RWPE2 (cell line): Measurements from ENCODE around the gene REXO1.

Source experiments
- ATAC-seq: fragments of 200-7000 bp; cut with Tn5 transposase; 3 replicates; pipeline ENCODE4 v1.9.1; 2021; ENCODE audit warnings: low read depth
- DNase-seq: peaks from one replicate; pipeline ENCODE4 v3.0.0-alpha.2; 2020; ENCODE audit warnings: low spot score
- H3K27ac ChIP-seq: fragments of 450-650 bp; 2 replicates; pipeline ENCODE4 v1.5.1; 2017; ENCODE audit warnings: mild to moderate bottlenecking; ENCODE audit not compliant: poor library complexity, severe bottlenecking
- H3K27me3 ChIP-seq: fragments of 250-450 bp; sonication (Bioruptor Pico); 2 replicates; pipeline ENCODE4 v1.5.1; 2021; ENCODE audit warnings: mild to moderate bottlenecking, moderate library complexity; ENCODE audit not compliant: insufficient read depth, poor library complexity, severe bottlenecking
- H3K36me3 ChIP-seq: fragments of 250-450 bp; sonication (Bioruptor Pico); 2 replicates; pipeline ENCODE4 v1.5.1; 2020; ENCODE audit warnings: low read depth, mild to moderate bottlenecking, moderate library complexity
- H3K4me1 ChIP-seq: fragments of 250-450 bp; sonication (Bioruptor Pico); 2 replicates; pipeline ENCODE4 v1.5.1; 2021; ENCODE audit warnings: mild to moderate bottlenecking, moderate library complexity; ENCODE audit not compliant: insufficient read depth, poor library complexity, severe bottlenecking
- H3K4me3 ChIP-seq: fragments of 250-450 bp; sonication (Bioruptor Pico); 2 replicates; pipeline ENCODE4 v1.5.1; 2021; ENCODE audit warnings: mild to moderate bottlenecking, moderate library complexity; ENCODE audit not compliant: severe bottlenecking
- H3K9me3 ChIP-seq: fragments of 250-450 bp; sonication (Bioruptor Pico); 2 replicates; pipeline ENCODE4 v1.5.1; 2021; ENCODE audit warnings: mild to moderate bottlenecking, moderate library complexity; ENCODE audit not compliant: severe bottlenecking
- CTCF ChIP-seq: fragments of 450-650 bp; IDR thresholded peaks from one replicate; pipeline ENCODE4 v1.5.1; 2017; ENCODE audit warnings: mild to moderate bottlenecking, moderate library complexity; ENCODE audit not compliant: poor library complexity, severe bottlenecking

REXO1 gene

DNA sequence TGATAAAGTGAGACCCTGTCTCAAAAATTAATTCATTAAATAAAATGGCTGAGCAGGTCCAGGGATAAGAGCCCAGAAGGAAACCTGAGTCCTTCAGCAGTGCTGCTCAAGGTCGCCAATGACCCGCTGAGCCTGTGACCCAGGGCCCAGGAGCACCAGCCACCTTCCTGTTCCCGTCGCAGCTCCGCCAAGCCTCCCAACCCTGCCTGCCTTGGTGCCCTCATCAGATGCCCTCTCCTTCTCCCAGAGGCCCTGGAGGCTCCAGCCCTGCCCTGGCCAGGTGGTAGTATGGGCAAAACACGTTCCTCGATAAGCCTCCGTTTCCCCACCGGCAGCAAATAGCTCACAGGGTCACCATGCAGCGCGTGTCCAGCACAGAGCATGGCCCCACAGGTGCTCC lies 2.6 kb downstream of the REXO1 start:
- ATAC-seq = no peak
- Histone ChIP-seq H3K27ac (no peak overlapping the region), H3K27me3 (no peaks in the 10 kb centered on the region), H3K4me3 (no peak overlapping the region), H3K9me3 (no peaks in the 10 kb centered on the region), H3K36me3 (peaks cover 20% of the 10 kb centered on the region), H3K4me1 (no peaks in the 10 kb centered on the region)
- no peak for TF ChIP-seq CTCF
- DNase-seq = no peak

DNA sequence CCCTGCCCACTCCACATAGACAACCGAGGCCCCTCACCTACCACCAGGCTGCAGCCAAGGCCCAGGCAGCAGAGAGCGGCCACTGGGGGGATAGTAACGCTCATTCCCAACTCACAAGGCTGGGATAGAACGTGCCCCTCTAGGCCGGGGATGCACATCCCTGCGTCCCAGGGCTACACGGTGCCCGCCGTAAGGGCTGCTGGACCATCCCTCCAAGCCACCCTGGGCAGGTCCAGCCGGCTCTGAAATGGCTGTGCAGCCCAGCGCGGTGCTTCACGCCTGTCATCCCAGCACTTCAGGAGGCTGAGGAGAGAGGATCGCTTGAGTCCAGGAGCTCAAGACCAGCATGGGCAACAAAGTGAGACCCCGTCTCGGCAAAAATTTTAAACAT lies 3.2 kb downstream of the REXO1 start:
- TF ChIP-seq CTCF = no peak
- H3K4me1 ChIP-seq = no peaks in the 10 kb centered on the region
- no peaks in the 10 kb centered on the region for H3K27me3 ChIP-seq
- DNase-seq = no peak
- H3K36me3 ChIP-seq = peaks cover 20% of the 10 kb centered on the region
- H3K9me3 ChIP-seq = no peaks in the 10 kb centered on the region
- no peak overlapping the region for H3K27ac ChIP-seq
- no peak overlapping the region for H3K4me3 ChIP-seq
- ATAC-seq = no peak

DNA sequence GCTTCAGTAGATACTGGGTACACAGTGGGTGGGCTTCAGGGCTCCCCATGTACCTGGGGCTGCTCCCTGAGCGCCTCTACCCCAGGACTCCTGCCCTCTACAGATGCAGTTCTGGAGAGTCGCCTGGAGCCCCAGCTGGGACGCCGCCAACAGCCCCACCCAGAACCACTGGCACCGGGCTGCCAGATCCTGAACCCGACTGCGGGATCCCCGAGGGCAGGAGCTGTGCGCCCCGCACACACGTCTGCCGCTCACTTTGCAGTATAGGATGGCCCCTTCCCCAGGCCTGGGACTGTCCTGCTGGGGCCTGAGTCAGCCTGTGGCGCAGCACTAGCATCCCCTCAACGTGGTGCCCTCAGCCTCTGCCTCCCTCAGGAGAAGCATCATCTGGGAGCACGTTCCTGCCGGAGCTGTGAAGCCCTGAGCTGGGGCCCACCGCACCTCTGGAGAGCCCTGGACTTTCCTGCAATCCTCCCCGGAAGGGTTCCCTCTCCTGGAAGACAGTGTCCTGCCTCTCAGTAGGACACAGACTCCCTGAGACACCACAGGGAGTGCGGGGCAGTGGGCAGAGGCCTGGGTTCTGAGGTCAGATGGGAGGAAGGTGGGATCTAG lies 3.7 kb downstream of the REXO1 start:
- Histone ChIP-seq H3K4me3 (no peak overlapping the region), H3K27me3 (no peaks in the 10 kb centered on the region), H3K36me3 (peaks cover 20% of the 10 kb centered on the region), H3K27ac (no peak overlapping the region), H3K9me3 (no peaks in the 10 kb centered on the region), H3K4me1 (no peaks in the 10 kb centered on the region)
- no peak for DNase-seq
- ATAC-seq = no peak
- TF ChIP-seq CTCF = no peak

DNA sequence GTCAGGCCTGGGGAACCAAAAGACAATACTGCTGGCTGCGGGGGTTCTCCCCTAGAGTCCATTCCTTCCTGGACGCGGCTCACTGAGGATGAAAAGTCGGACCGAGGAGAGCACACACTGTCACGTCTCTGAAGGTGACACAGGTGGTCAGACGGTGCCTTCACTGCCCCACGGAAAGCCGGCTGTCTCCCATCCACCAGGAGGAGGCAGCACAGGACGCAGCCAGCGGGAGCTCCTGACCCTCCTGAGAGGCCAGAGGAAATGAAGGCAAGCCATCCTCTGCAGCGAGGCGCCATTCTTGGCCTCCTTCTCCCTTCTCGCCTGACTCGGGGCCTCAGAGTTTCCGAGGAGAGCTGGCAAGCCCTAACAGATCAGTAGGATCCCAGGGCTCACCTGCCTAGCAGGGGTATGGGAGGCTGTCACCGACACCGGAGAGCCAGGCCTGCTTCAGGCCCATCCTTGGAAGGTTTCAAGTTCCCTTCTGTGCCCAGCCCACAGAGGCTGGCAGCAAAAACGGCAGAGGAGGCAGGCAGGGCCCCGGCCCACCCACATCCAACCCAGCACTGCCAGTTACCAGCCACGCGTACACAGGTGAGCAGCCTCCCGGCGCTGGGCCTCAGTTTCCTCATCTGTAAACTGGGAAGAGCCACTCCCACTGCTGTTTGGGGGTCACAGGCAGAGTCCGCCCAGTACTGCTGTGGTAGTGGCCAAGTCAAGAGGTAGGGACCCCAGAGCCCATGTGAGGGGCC lies 4.5 kb downstream of the REXO1 start:
- Histone ChIP-seq H3K36me3 (peaks cover 20% of the 10 kb centered on the region), H3K27ac (no peak overlapping the region), H3K4me1 (no peaks in the 10 kb centered on the region), H3K27me3 (no peaks in the 10 kb centered on the region), H3K4me3 (no peak overlapping the region), H3K9me3 (no peaks in the 10 kb centered on the region)
- DNase-seq (no peak), ATAC-seq (no peak)
- no peak for TF ChIP-seq CTCF

DNA sequence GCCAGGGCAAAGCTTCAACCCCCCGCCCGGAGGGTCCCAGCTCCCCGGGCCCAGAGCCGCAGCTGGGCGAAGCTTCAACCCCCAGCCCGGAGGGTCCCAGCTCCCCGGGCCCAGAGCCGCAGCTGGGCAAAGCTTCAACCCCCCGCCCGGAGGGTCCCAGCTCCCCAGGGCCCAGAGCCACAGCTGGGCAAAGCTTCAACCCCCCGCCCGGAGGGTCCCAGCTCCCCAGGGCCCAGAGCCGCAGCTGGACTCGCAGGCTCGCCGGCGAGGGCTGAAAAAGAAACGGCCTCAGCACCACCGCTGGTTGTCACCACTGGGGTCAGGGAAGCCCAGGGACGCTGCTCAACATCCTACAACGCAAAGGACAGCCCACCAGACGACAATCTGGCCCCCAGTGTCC lies 5.2 kb downstream of the REXO1 start:
- peaks cover 20% of the 10 kb centered on the region for H3K36me3 ChIP-seq
- no peaks in the 10 kb centered on the region for H3K4me1 ChIP-seq
- H3K27ac ChIP-seq = no peak overlapping the region
- H3K27me3 ChIP-seq = no peaks in the 10 kb centered on the region
- H3K9me3 ChIP-seq = no peaks in the 10 kb centered on the region
- DNase-seq (no peak), ATAC-seq (no peak)
- no peak for TF ChIP-seq CTCF
- H3K4me3 ChIP-seq = no peak overlapping the region
